Endothelial cell of umbilical vein (primary cell): ENCODE data around the gene CATSPER3. TPM values are rescaled to one million over a fixed set of nuclear protein-coding genes. Genes with fewer than 3 reads are reported as not detected.

ENCODE experiments used
- BruUV-seq: library from RNA; stranded (reverse); fragments of 400-500 nt; replicated peaks from 2 replicates; lab custom pipeline; 2021; lab: Mats Ljungman, UMichigan
- CTCF ChIA-PET: fragments of 300-600, 350-600 bp; sonication (Branson Sonifier 250); formaldehyde crosslinking; loops from one replicate; lab custom pipeline; 2021; ENCODE audit warnings: antibody characterized with exemption, inconsistent platforms; lab: Charles Lee
- POLR2A ChIA-PET: fragments of 300-600, 350-600 bp; sonication (Branson Sonifier 250); formaldehyde crosslinking; loops from one replicate; lab custom pipeline; 2021; ENCODE audit warnings: antibody characterized with exemption, inconsistent platforms; lab: Charles Lee
- DNase-seq: peaks from one replicate; pipeline ENCODE4 v3.0.0-alpha.2; 2011; ENCODE audit warnings: low read depth, low spot score
- FAIRE-seq: peaks from 2 replicates; lab custom pipeline; 2011; peaks lifted over from hg19 to GRCh38; lab: Jason Lieb, UNC
- H2AFZ ChIP-seq: 2 replicates; pipeline ENCODE4 v1.6.0; 2012; ENCODE audit warnings: low read depth, low read length, control low read depth, inconsistent platforms
- H3K27ac ChIP-seq: 2 replicates; pipeline ENCODE4 v1.5.1; 2011; ENCODE audit warnings: low read depth, mild to moderate bottlenecking, control low read depth, low read length, moderate library complexity; ENCODE audit not compliant: insufficient read depth
- H3K27me3 ChIP-seq, 2 experiments: 2 replicates each; pipeline versions ENCODE4 v1.6.0 to v1.6.1; 2011; ENCODE audit warnings: low read length in 2 of 2, mixed read lengths in 1 of 2; ENCODE audit not compliant: control insufficient read depth in 2 of 2, insufficient read depth in 2 of 2
- H3K36me3 ChIP-seq, 2 experiments: 2 replicates in 1 of 2; 3 replicates in 1 of 2; pipeline ENCODE4 v1.5.1; 2011; ENCODE audit warnings: low read length in 2 of 2, mild to moderate bottlenecking in 1 of 2, moderate library complexity in 1 of 2; ENCODE audit not compliant: control insufficient read depth in 2 of 2, insufficient read depth in 2 of 2; ENCODE audit errors: extremely low read depth in 1 of 2
- H3K4me1 ChIP-seq: 3 replicates; pipeline ENCODE4 v1.5.1; 2011; ENCODE audit warnings: mild to moderate bottlenecking, low read length; ENCODE audit not compliant: control insufficient read depth, insufficient read depth; ENCODE audit errors: extremely low read depth
- H3K4me2 ChIP-seq: 2 replicates; pipeline ENCODE4 v1.6.1; 2011; ENCODE audit warnings: low read length, control low read depth, mixed read lengths; ENCODE audit not compliant: insufficient read depth
- H3K4me3 ChIP-seq, 3 experiments: fragments of 200-600 bp in 1 of 3; sonication (generic), shearing (Covaris generic) in 1 of 3; replicated peaks in 1 of 3; 2 replicates each; pipeline ENCODE4 v1.5.1; 2011 to 2016; ENCODE audit warnings: control low read depth in 3 of 3, low read length in 3 of 3, mild to moderate bottlenecking in 2 of 3, inconsistent platforms in 1 of 3, low read depth in 1 of 3, moderate library complexity in 1 of 3; ENCODE audit not compliant: insufficient read depth in 1 of 3
- H3K79me2 ChIP-seq: 2 replicates; pipeline ENCODE4 v1.6.0; 2012; ENCODE audit warnings: low read length, inconsistent platforms; ENCODE audit not compliant: control insufficient read depth, insufficient read depth
- H3K9ac ChIP-seq: replicated peaks from 2 replicates; pipeline ENCODE3; 2011; ENCODE audit warnings: low read length, control low read depth; ENCODE audit not compliant: insufficient read depth; ENCODE audit errors: extremely low read depth
- H3K9me1 ChIP-seq: replicated peaks from 3 replicates; pipeline ENCODE4 v1.6.0; 2011; ENCODE audit warnings: mild to moderate bottlenecking, low read length; ENCODE audit not compliant: control insufficient read depth, insufficient read depth; ENCODE audit errors: extremely low read depth
- H3K9me3 ChIP-seq: replicated peaks from 2 replicates; pipeline ENCODE4 v1.5.1; 2012; ENCODE audit warnings: low read length, inconsistent platforms; ENCODE audit not compliant: control insufficient read depth, insufficient read depth
- H4K20me1 ChIP-seq: replicated peaks from 2 replicates; pipeline ENCODE3; 2011; ENCODE audit warnings: mild to moderate bottlenecking, low read length; ENCODE audit not compliant: control insufficient read depth, insufficient read depth; ENCODE audit errors: extremely low read depth
- CTCF ChIP-seq, 2 donors: IDR thresholded peaks; 1 replicate in 1 of 2; 2 replicates in 1 of 2; pipeline ENCODE4 v1.5.1; 2011; ENCODE audit warnings: low read length in 2 of 2, mild to moderate bottlenecking in 2 of 2, moderate library complexity in 2 of 2, control low read depth in 1 of 2, inconsistent platforms in 1 of 2, low read depth in 1 of 2; ENCODE audit not compliant: insufficient read depth in 1 of 2; ENCODE audit errors: extremely low read depth in 1 of 2
- EZH2 ChIP-seq: IDR thresholded peaks from 2 replicates; pipeline ENCODE4 v1.6.1; 2012; ENCODE audit warnings: borderline replicate concordance, low read depth, mild to moderate bottlenecking, moderate library complexity, low read length, inconsistent platforms; ENCODE audit not compliant: severe bottlenecking
- FOS ChIP-seq: IDR thresholded peaks from 2 replicates; pipeline ENCODE4 v1.6.1; 2011; ENCODE audit warnings: mild to moderate bottlenecking, low read length, moderate library complexity, borderline replicate concordance; ENCODE audit not compliant: insufficient read depth
- GATA2 ChIP-seq: IDR thresholded peaks from 2 replicates; pipeline ENCODE4 v1.7.0; 2011; ENCODE audit warnings: low read depth, mild to moderate bottlenecking, moderate library complexity, mixed read lengths, low read length; ENCODE audit not compliant: insufficient read length, insufficient read depth
- JUN ChIP-seq: IDR thresholded peaks from 2 replicates; pipeline ENCODE4 v1.6.1; 2011; ENCODE audit warnings: borderline replicate concordance, low read depth; ENCODE audit not compliant: insufficient read length, insufficient read depth
- MAX ChIP-seq: IDR thresholded peaks from 2 replicates; pipeline ENCODE4 v1.6.1; 2011; ENCODE audit not compliant: insufficient read depth, insufficient read length
- MYC ChIP-seq: IDR thresholded peaks from one replicate; pipeline ENCODE4 v1.6.1; 2011; ENCODE audit warnings: mild to moderate bottlenecking, low read depth, low read length
- POLR2A ChIP-seq: IDR thresholded peaks from 2 replicates; pipeline ENCODE4 v1.6.1; 2012; ENCODE audit warnings: low read depth, mild to moderate bottlenecking, control low read depth, low read length
- POLR2AphosphoS5 ChIP-seq: IDR thresholded peaks from 2 replicates; pipeline ENCODE4 v1.6.1; 2012; ENCODE audit warnings: low read depth, mild to moderate bottlenecking, control low read depth, low read length, moderate library complexity; ENCODE audit not compliant: insufficient read depth
- dilution Hi-C: fragments of 300-500 bp; cut with MboI; formaldehyde crosslinking; loops from one replicate; pipeline ENCODE4 v1.15.0; 2019; ENCODE audit warnings: low sequenced_read_pairs; ENCODE audit not compliant: extremely low pct_ligation_motif_present
- intact Hi-C: fragments of 100-400 bp; cut with micrococcal nuclease; formaldehyde crosslinking; loops from one replicate; pipeline ENCODE4 v1.10.0; 2022
- polyA plus RNA-seq, 4 experiments: library from polyadenylated mRNA; depleted of rRNA in 3 of 4; stranded (reverse) in 3 of 4; unstranded in 1 of 4; fragments of >200 nt; gene quantifications; 2 replicates each; pipeline versions ENCODE4 v1.2.1 to v1.2.3, GENCODE V29; 2011 to 2012; ENCODE audit warnings: missing spikeins in 1 of 4
- total RNA-seq: library from RNA; stranded (reverse); gene quantifications from 2 replicates; pipeline ENCODE4 v1.2.3, GENCODE V29; 2021

CATSPER3 gene
- total and polyA plus RNA-seq, 2 donors (not counting 3 experiments of a cell fraction or from before 2014, with no cell fraction given): 0.43 to 0.71 TPM

DNA sequence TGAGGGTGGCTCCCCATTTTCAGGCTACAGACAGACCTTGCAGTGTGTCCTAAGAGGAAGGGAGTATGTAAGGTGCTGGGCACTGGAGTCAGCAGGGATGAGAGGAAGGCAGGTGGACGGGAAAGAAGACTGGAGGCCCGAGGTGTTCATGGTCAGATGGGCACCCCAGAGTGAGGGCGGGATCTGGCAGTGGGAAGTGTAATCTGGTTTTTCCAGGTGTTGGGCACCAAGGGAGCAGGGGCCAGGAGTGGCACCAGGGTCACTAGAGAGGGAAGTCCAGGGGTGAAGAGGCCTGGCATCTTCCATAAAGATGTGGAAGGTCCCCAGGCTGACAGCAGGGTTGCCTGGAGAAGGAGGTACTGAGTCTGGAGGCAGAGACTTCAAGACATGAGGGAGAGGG lies 36.7 kb downstream of the CATSPER3 start:
- FAIRE-seq (no peak), DNase-seq (no peak)
- Histone ChIP-seq H3K27ac (no peak overlapping the region), H2AFZ (no peak overlapping the region), H3K79me2 (no peaks in the 10 kb centered on the region), H3K4me1 (no peaks in the 10 kb centered on the region), H3K9me1 (no peaks in the 10 kb centered on the region), H3K4me3 (no peak overlapping the region), H3K27me3 (peaks cover 0 to 1% of the 10 kb centered on the region in 2 experiments), H3K4me2 (no peak overlapping the region), H3K36me3 (no peaks in the 10 kb centered on the region), H3K9ac (no peak overlapping the region), H3K9me3 (no peaks in the 10 kb centered on the region), H4K20me1 (no peaks in the 10 kb centered on the region)
- dilution Hi-C loops (no loop called here), intact Hi-C loops (no loop called here)
- no TSS peak for BruUV-seq
- CTCF ChIA-PET: no interaction called here
- POLR2A ChIA-PET: no interaction called here
- TF ChIP-seq EZH2: no peak
- TF ChIP-seq POLR2A: no peak
- TF ChIP-seq JUN: no peak
- TF ChIP-seq CTCF (IDR thresholded peaks at IDR 0.05; ENCODE audit: extremely low read depth in 1 of 2, insufficient read depth in 1 of 2, low read depth in 1 of 2, low read length in 2 of 2): no peak
- no peak for TF ChIP-seq FOS
- TF ChIP-seq POLR2AphosphoS5: no peak
- TF ChIP-seq MAX: no peak
- no peak for TF ChIP-seq MYC
- TF ChIP-seq GATA2: no peak
